ENCODE measurements around the gene TFF2. TPM values are rescaled to one million over a fixed set of nuclear protein-coding genes. Genes with fewer than 3 reads are reported as not detected.

Gene TFF2
- total RNA-seq, 1 donor from 2014 or later: not detected

DNA sequence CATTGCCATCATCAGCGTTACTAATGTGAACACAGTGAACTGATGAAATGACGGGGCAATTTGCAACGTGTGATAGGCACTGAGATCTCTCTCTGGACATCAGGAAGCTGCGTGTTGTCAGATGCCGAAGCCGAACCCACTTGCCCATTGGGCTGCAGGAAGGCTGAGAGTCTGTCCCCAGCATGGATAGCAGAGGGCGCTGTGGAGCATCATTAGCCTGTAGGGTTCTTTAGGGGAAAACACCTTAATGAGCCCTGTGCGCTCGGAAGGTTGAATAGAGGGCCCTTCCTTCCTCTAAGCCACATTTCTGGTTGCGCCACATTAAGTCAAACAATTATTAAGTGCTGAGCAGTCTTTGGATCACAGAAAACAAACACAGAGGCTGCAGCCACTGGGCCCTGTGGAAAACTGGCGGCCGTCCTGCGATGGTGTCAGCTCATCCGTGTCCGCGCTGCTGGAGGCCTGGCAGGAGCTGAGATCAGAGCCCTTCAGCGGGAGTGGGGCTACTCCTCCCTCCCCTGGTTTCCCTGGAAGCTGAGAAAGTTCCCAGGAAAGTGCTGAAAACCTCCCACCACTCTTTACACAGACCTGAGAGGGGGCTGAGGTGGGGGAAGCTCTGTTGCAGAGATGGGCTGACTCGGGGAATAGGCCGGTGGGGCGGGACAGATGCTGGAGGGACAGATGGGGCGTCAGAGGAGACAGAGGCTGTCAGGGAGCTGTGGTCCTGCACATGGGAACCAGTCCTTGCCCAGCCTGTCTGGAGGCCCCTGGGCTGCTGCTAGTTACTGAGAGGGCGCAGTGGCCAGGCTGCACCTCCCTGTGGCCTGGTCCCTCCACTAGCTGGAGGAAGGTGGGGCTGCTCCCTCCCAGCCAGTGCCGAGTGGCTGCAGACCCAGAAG, 12.7 kb downstream of the TFF2 start:
- no peak overlapping the region for H3K27ac ChIP-seq (replicated peaks)
- no peaks in the 10 kb centered on the region for H3K9me3 ChIP-seq (replicated peaks)
- DNase-seq: peak; percentile 50
- TF ChIP-seq, protein P1, sequence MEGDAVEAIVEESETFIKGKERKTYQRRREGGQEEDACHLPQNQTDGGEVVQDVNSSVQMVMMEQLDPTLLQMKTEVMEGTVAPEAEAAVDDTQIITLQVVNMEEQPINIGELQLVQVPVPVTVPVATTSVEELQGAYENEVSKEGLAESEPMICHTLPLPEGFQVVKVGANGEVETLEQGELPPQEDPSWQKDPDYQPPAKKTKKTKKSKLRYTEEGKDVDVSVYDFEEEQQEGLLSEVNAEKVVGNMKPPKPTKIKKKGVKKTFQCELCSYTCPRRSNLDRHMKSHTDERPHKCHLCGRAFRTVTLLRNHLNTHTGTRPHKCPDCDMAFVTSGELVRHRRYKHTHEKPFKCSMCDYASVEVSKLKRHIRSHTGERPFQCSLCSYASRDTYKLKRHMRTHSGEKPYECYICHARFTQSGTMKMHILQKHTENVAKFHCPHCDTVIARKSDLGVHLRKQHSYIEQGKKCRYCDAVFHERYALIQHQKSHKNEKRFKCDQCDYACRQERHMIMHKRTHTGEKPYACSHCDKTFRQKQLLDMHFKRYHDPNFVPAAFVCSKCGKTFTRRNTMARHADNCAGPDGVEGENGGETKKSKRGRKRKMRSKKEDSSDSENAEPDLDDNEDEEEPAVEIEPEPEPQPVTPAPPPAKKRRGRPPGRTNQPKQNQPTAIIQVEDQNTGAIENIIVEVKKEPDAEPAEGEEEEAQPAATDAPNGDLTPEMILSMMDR (IDR thresholded peaks at IDR 0.05; ENCODE audit: borderline replicate concordance): peak; percentile 71
- peaks cover 46% of the 10 kb centered on the region for H3K27me3 ChIP-seq (ENCODE audit: low read depth)
- H3K4me3 ChIP-seq: no peak overlapping the region
- intact Hi-C loops (cut with micrococcal nuclease): no loop called here
- H3K36me3 ChIP-seq: no peaks in the 10 kb centered on the region
- no peaks in the 10 kb centered on the region for H3K4me1 ChIP-seq

DNA sequence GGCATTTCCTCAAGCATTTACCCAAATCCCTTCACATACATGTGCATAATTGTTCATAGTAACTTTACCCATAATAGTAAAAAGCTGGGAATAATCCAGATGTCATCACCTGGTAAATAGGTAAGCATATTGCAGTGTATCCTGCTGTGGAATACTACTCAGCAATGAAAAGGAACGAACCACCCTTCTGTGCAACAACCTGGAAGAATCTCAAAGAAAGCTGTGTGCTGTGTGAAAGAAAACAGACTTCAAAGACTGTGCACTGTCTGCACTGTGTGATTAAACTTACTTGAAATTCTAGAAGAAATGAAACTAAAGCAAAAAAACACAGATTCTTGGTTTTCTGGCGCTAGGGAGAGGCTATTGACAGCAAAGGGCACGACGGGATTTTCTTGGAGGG, 13.5 kb downstream of the TFF2 start:
- no peak for DNase-seq
- no peaks in the 10 kb centered on the region for H3K4me1 ChIP-seq
- no peak overlapping the region for H3K27ac ChIP-seq (replicated peaks)
- peaks cover 50% of the 10 kb centered on the region for H3K27me3 ChIP-seq (ENCODE audit: low read depth)
- TF ChIP-seq, protein P1 (IDR thresholded peaks at IDR 0.05; ENCODE audit: borderline replicate concordance): no peak
- intact Hi-C loops (cut with micrococcal nuclease): no loop called here
- no peak overlapping the region for H3K4me3 ChIP-seq
- H3K36me3 ChIP-seq: no peaks in the 10 kb centered on the region
- H3K9me3 ChIP-seq (replicated peaks): no peaks in the 10 kb centered on the region

DNA sequence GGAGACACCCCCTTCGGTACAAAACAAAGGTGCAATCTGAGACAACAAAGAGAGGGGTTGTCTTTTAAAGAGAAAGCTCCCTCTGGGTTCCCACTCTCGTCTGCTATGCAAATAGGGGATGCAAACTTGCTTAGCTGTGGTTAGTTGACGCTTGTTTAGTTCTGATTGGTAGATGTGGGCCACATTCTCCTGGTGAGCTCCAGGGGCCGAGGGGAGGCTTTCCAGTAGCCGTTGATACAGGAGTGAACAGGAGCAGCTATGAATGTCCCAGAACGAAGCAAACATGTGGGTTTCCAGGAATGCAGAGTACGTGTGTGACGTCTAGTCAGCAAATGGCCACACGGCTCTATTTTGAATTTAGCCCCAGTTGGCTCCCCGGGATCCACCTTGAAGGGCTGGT, 14.7 kb downstream of the TFF2 start:
- intact Hi-C loops (cut with micrococcal nuclease): no loop called here
- TF ChIP-seq, protein P1 (IDR thresholded peaks at IDR 0.05; ENCODE audit: borderline replicate concordance): no peak
- H3K27me3 ChIP-seq (ENCODE audit: low read depth): peaks cover 50% of the 10 kb centered on the region

DNA sequence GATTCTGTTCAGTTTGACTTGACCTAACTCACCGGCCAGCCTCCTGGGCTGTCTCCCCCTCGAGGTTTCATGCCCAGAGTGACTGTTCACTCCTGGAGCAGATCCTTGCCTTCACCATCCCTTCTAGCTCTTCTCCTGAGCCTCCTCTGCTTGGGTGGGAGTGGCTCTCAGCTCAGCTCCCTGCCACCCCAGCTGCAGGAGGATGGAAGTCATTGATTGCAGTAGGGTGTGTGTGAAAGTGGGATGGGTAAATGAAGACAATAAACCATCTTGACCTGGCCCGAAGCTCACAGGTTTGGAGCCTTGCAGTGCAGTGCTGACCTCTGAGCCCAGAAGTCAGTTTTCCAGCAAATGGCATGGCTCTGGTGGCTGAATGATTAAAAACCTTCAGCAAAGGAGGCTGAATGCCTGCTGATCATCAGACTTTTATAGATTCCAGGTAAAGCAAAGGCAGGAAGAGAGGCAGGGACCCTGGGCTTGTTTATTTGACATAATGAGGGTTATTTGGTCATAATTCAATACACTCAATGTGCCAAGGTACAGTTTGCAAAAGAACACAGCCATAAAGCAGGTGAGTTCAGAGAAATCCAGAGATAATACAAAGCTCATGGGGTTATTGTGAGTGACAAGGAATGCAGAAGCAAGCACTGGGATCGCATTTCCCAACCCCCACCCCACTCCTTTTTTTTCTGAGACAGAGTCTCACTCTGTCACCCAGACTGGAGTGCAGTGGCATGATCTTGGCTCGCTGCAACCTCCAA, 18.1 kb downstream of the TFF2 start:
- H3K27ac ChIP-seq (replicated peaks): no peak overlapping the region
- no peak for DNase-seq
- intact Hi-C loops (cut with micrococcal nuclease): no loop called here
- no peak overlapping the region for H3K4me3 ChIP-seq
- H3K27me3 ChIP-seq (ENCODE audit: low read depth): peaks cover 50% of the 10 kb centered on the region
- TF ChIP-seq, protein P1 (IDR thresholded peaks at IDR 0.05; ENCODE audit: borderline replicate concordance): no peak
- peaks cover 26% of the 10 kb centered on the region for H3K9me3 ChIP-seq (replicated peaks)
- H3K36me3 ChIP-seq: no peaks in the 10 kb centered on the region
- H3K4me1 ChIP-seq: no peaks in the 10 kb centered on the region

More for the DNA sequence above, 14.7 kb downstream of the TFF2 start:
- Histone ChIP-seq H3K9me3 (replicated peaks) (peaks cover 12% of the 10 kb centered on the region), H3K4me1 (no peaks in the 10 kb centered on the region), H3K4me3 (no peak overlapping the region), H3K27ac (replicated peaks) (no peak overlapping the region), H3K36me3 (no peaks in the 10 kb centered on the region)
- DNase-seq: no peak

DNA sequence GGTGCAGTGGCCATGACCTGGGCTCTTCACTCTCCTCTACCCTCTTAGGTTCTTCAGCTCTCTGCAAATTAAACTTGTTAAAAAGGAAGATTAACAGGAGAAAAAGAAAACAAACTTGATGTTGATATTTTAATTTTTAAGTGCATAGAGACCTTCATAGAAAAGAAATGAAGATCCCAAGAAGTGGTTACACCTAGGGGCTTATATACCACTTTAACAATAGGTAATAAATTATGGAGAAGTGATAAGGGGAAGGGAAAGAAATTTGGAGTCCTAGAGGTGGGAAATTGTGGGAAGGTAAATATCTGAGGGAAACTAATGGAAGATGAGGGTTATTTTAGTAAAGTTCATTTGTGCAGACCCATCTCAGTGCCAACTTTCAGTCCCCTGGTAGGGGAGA, 19.1 kb downstream of the TFF2 start:
- Histone ChIP-seq H3K27me3 (ENCODE audit: low read depth) (peaks cover 39% of the 10 kb centered on the region), H3K4me1 (no peaks in the 10 kb centered on the region), H3K36me3 (no peaks in the 10 kb centered on the region), H3K9me3 (replicated peaks) (peaks cover 26% of the 10 kb centered on the region), H3K4me3 (no peak overlapping the region), H3K27ac (replicated peaks) (no peak overlapping the region)
- no peak for DNase-seq
- intact Hi-C loops (cut with micrococcal nuclease): no loop called here
- TF ChIP-seq, protein P1 (IDR thresholded peaks at IDR 0.05; ENCODE audit: borderline replicate concordance): no peak

Measured in left ventricle myocardium inferior (tissue), 1 donor.